OCI-LY7 (cell line): Measurements from ENCODE around the gene DOCK4.

Source experiments
- EZH2phosphoT487 ChIP-seq: fragments of 200-600 bp; sonication (generic); IDR thresholded peaks from 2 replicates; pipeline ENCODE4 v1.6.1; 2018; ENCODE audit warnings: low read depth, borderline replicate concordance, mild to moderate bottlenecking, mixed run types, antibody characterized with exemption, low read length, moderate library complexity, mixed read lengths
- TF ChIP-seq, protein P1 (sequence below): fragments of 200-600 bp; sonication (generic); conservative IDR thresholded peaks from 2 replicates; pipeline ENCODE4 v1.5.1; 2014; ENCODE audit warnings: mild to moderate bottlenecking, antibody characterized with exemption, low read length, moderate library complexity, mixed read lengths

DNA sequence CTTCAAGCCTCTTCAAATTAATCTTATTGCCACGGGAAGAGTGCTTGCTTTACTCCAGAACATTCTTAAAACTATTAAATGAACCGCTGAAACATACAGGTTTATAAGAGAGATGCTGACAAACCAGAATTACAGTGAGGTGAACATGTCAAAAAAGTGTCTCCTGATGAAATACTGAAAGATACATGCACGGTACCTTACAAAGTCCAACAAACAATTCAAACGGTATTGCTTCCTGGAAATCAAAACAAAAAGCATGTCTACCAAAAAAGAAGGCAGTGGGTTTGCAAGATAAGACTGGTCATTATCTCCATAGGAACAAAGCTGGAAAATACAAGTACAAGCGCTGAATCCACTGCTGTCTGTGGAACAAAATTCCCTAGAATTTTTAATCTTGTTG, 174.5 kb downstream of the DOCK4 start:
- TF ChIP-seq, protein P1, sequence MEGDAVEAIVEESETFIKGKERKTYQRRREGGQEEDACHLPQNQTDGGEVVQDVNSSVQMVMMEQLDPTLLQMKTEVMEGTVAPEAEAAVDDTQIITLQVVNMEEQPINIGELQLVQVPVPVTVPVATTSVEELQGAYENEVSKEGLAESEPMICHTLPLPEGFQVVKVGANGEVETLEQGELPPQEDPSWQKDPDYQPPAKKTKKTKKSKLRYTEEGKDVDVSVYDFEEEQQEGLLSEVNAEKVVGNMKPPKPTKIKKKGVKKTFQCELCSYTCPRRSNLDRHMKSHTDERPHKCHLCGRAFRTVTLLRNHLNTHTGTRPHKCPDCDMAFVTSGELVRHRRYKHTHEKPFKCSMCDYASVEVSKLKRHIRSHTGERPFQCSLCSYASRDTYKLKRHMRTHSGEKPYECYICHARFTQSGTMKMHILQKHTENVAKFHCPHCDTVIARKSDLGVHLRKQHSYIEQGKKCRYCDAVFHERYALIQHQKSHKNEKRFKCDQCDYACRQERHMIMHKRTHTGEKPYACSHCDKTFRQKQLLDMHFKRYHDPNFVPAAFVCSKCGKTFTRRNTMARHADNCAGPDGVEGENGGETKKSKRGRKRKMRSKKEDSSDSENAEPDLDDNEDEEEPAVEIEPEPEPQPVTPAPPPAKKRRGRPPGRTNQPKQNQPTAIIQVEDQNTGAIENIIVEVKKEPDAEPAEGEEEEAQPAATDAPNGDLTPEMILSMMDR: no peak
- no peak for TF ChIP-seq EZH2phosphoT487
